G401.6 (cell line): Measurements from ENCODE around the gene FOXO3.

Experiments used
- FAIRE-seq: peaks from 2 replicates; lab custom pipeline; 2012; peaks lifted over from hg19 to GRCh38; lab: Jason Lieb, UNC

FOXO3 gene

GRCh38 chr6:108716801-108717791 is 156.4 kb downstream of the FOXO3 start:
- no peak for FAIRE-seq

GRCh38 chr6:108719477-108719876 is 158.8 kb downstream of the FOXO3 start:
- no peak for FAIRE-seq

GRCh38 chr6:108720827-108721226 is 160.1 kb downstream of the FOXO3 start:
- FAIRE-seq, result no peak

DNA sequence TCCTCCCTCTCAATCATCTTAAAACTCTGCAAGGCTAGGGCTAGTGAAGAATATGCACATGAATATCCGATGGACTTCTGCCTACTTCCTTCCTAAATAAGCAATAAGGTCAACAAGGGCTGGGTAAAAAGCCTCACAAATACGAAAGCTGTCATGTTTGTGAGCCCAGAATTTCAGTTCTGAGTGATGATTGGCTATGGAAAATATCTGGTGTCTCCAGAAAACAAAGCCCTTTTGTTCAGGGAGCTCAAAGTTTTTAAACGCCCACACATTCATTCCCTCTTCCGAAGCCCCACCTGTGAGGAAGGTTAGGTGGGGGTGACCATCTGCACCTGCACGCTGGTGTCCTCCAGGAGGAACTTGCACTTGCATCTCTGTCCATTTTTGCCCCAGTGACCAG is 160.6 kb downstream of the FOXO3 start:
- FAIRE-seq, result no peak

- FAIRE-seq, result no peak
Measured at GRCh38 chr6:108723594-108723993, 162.9 kb downstream of the FOXO3 start.

DNA sequence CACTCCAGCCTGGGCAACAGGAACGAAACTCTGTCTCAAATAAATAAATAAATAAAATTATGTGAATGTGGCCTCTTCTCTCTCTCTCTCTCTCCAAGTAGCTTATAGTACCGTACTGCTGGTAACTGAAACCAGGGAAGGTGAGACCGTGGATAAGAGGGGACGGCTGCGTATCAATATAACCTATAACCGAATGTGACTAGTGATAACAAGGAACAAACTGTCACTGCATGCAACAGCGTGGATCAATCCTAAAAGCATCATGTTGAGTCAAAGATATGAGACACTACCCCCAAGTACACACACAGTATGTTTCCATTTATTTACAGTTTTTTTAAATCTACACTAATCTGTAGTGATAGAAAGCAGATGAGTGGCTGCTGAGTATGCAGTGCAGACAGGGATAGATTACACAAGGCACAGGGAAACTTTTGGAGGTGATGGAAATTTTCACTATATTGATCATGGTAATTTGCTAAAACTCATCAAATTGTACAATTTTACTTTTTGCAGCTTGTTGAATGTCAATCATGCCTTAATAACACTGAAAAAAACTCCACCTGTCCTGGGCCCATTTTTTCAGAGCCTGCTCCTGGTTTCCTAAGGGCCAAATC is 166.1 kb downstream of the FOXO3 start:
- no peak for FAIRE-seq

DNA sequence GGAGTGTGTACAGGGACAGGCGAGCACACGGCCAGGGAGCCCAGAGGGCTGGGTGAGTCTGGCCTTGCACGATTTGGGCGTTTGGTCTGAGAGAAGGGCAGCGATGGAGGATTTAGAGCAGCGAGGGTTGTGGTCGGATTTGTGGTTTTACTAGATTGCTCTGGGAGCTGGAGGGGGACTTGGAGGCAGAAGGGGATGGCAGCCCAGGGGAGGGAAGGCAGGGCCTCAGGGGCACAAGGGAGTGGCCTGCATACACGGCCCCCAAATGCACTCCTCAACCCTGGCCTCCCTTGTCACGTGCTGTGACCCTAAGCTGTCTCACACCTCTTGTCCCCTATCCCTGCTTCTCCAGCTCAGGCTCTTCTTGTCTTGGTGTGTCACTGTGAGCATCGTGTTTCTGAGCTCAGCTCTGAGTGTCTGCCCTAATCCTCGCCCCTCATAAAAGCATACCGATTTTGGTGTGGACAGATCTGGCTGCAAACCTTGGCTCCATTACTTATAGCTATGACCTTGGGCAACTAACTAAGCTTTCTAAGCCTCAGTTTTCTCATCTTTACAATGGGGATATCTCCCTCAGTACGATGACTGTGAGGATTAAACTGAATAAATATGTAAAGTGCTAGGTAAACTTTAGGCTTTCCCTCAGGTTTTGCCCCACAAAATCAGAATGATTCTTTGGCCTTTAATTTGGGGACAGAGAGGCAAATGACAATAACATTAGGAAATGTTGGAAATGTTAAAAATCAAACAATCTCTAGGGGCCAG is 167.4 kb downstream of the FOXO3 start:
- FAIRE-seq, result no peak

- FAIRE-seq, result no peak
Measured at GRCh38 chr6:108728826-108729225, 168.1 kb downstream of the FOXO3 start.

GRCh38 chr6:108730635-108731515 is 170.2 kb downstream of the FOXO3 start:
- FAIRE-seq, result no peak

DNA sequence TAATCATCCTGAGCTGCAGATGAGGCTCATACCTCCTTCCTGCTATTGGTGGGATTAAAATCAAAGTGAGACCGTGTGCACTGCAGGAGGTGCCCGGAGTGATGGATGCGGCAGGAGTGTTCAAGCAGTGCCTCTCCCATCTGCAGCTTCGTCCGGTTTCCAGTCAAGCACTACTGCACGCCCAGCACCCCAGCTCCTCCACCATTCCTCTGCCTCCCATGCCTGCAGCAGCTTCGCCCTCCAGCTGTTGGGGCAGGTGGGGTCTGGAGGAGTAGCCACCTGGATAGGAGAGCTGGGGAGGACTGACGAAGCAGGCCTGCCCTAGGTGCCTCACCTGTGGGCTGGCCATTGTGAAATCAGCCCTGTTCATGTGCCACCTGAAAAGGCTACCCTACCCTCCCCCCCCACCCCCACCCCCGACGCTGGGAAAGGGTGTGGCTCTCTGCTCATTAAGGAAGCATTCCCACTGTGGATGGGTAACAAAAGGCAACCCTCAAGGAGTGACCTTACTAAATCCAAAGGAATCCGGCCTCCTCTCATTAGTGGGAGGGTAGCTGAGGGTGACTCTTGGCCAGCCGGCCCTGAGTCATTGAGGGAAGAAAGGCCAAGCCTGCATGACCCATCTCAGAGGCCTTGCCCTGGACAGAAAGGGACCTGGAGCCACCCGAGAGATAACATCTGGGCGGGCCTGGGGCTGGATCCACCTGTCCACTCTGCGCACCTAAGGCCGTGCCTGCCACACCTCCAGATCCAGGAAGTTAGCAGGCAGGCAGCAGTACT is 171.6 kb downstream of the FOXO3 start:
- no peak for FAIRE-seq

- no peak for FAIRE-seq
Measured at GRCh38 chr6:108733051-108733450, 172.3 kb downstream of the FOXO3 start.

DNA sequence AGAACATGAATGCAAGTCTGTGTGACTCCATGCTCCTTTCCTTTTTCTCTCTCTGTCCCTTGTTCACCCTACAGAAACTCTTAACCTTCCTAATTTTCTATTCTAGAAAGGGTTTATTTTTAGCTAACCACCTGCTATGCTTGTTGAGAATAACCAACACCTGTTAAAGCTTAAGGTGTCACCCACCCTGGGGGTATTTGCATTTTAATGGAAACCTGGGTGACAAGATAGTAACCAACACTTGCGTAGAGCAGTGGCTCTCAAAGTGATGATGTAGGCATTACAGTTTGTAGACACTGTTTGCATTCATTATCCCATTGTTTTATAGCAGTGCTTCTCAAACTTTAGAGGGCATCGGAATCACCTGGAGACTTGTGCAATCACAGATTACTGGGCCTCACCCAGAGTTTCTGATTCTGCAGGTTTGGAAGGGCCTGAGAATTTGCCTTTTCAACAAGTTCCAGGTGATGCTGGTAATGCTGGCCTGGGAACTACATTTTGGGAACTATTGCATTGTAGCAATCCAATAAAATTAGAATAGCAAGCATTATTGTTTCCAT is 173.1 kb downstream of the FOXO3 start:
- no peak for FAIRE-seq
